HG02885 (cell line): ENCODE data around the gene RASSF1.
"Not testable (repeated sequence)": the region's sequence is repeated elsewhere in the genome, so short reads cannot be mapped to it uniquely, and the experiment has no call there.

Source experiments
- ATAC-seq: cut with Tn5 transposase; IDR thresholded peaks from one replicate; pipeline ENCODE4 v1.9.1; 2021; ENCODE audit warnings: mild to moderate bottlenecking; ENCODE audit not compliant: unreplicated experiment, poor library complexity

The RASSF1 gene

GRCh38 chr3:50325497-50326181 lies 15.0 kb downstream of the RASSF1 start:
- ATAC-seq: no peak

DNA sequence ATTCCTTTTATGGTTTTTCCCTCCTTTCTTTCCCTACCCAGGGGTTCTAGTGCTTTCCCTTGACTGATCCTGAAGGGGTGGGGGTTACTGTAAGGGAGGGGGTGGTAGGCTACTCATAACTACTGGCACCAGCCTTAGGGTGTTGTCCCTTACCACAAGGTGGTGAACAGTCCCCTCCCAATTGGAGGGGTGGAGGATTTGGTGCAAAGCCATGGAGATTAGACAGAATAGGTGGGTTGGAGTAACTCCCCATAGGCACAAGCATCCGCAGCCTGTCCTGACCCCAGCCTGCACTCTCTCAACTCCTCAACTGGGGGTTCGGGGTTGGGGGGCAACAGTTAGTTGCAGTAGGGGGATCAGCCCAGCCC lies 15.5 kb downstream of the RASSF1 start:
- ATAC-seq: no peak

- no peak for ATAC-seq
These were observed 16.1 kb downstream of the RASSF1 start for GRCh38 chr3:50324351-50325112.

GRCh38 chr3:50323614-50324199 lies 16.9 kb downstream of the RASSF1 start:
- no peak for ATAC-seq

DNA sequence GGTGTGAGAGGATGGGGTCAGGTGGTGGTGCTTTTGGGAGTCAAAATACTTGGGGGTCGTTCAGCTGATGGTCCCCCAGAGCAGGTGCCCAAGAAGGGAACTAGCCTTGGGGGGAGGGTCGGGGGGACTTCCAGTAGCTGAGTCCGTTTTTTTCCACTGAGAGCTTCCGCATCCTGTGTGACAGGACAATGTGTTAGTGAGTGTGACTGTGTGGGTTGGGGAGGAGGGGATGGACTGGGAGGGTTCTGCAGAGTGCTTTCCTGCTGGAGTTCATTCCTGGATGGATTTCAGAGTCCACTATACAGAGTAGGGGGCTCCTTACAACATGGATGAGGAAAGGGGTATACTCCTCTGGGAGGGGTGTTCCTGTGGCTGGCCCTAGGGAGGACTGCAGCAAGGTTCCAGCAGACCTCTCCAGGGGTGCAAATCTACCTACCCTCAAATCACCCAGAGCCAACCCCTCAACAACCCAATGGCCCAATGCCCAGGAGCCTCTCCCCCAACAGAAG lies 17.5 kb downstream of the RASSF1 start:
- no peak for ATAC-seq

DNA sequence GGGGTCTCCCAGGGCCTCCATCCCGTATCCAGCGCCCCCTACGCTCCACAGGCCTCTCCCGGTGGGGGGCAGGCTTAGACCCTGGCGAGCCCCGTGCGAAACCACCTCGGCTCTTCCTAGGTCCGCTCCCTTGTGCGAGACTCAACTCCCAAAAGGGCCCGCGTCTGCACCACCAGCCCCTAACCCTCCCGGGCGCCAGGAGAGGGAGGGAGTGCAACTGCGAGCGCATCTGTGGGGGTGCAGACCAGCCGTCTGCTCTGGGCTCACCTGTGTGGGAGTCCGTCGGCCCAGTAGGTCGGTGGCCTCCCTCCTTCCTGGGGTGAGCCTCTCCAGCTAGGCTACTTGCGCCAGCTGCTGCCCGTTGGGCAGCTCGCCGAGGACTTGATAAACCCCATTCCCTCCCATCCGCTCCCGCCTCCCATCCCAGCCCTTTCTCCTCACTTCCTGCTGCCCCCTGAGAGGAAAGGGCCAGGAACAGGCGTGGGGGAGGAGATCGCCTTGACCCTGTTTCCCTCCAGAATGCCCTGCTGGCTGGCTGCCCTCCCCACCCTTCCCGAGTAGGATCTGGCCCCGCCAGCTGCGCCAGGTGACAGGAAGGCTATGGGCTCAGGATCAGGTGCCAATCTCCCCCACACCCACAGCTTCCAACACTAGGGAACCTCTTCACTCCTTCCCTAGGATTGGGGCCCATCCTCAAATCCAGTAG lies 18.1 kb downstream of the RASSF1 start, which contains the start of gene HYAL2:
HYAL2 (minus strand) TSS at position 360 of the 706 bp plus-strand sequence. CDS start 2,256 bp downstream, outside the sequence.
- no peak for ATAC-seq

DNA sequence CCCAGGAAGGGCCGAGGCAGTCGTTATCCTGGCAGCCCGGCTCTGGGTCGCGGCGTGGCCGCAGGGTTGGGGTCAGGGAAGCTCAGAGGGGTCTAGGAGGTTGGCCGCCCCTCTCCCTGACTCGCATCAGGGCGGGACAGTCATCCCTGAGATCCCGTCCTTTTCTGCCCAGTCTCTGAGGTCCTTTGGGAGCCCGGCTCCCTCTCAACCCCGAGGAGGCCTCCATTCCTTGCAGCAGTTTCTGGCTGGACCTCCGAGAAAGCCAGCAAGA lies 18.6 kb downstream of the RASSF1 start:
- ATAC-seq: no peak

- peak; percentile 83 for ATAC-seq
These were observed 19.1 kb downstream of the RASSF1 start for GRCh38 chr3:50321336-50322114.

- peak; percentile 56 for ATAC-seq
These were observed 19.7 kb downstream of the RASSF1 start for GRCh38 chr3:50320853-50321335.

GRCh38 chr3:50319894-50320625 lies 20.6 kb downstream of the RASSF1 start:
- no peak for ATAC-seq

GRCh38 chr3:50319181-50319893 lies 21.3 kb downstream of the RASSF1 start:
- no peak for ATAC-seq

- no peak for ATAC-seq
These were observed 22.0 kb downstream of the RASSF1 start for GRCh38 chr3:50318615-50319014.

- no peak for ATAC-seq
These were observed 22.5 kb downstream of the RASSF1 start for GRCh38 chr3:50318163-50318562.

DNA sequence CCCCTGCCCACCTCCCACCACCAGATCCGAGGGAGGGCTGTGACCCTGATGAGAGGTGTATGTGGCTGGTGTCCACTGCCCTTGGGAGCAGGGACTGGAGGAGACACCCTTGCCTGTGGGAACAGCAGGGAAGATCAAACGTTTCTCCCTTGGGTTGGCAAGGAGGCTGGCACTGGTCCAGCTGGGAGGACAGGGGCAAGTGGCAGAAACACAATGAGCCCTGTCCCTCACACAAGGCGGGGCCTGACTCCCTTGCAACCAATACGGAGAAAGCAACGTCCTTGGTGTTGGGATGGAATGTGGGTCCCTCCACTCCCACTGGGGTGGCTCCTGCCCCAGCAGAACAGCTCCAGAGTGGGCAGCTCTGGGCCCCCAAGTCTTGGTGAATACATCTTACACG lies 23.3 kb downstream of the RASSF1 start:
- no peak for ATAC-seq

- ATAC-seq: no peak
These were observed 23.9 kb downstream of the RASSF1 start for GRCh38 chr3:50316657-50317242.

DNA sequence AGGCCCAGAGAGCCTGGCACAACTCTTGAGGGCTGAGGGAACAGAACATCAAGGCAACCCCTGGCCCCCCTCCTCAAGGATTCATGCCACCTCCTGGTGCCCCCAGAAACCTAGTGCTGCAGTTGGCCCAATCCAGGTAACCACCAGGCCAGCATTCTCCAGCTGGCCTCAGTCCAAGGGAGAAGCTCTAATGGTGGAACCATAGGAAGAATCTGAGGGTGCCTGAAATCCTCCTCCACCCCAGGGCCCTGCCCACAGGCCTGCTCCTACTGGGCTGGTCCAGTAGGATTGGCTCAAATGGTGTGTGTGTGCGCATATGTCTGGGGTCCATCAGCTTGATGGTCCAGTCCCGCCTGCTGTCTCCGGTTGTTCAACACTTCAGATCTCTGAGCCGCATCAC lies 25.8 kb downstream of the RASSF1 start:
- no peak for ATAC-seq

- ATAC-seq: no peak
These were observed 26.3 kb downstream of the RASSF1 start for GRCh38 chr3:50314342-50314741.

GRCh38 chr3:50312041-50312440 lies 28.6 kb downstream of the RASSF1 start:
- ATAC-seq: not testable (repeated sequence)
